ENCODE data around the gene CD209. TPM values are rescaled to one million over a fixed set of nuclear protein-coding genes. Genes with fewer than 3 reads are reported as not detected.

CD209 gene
- total and polyA plus RNA-seq, 2 of the 8 experiments (the other 6 are each of a cell fraction or from before 2014, with no cell fraction given), result 0.05 to 0.22 TPM

DNA sequence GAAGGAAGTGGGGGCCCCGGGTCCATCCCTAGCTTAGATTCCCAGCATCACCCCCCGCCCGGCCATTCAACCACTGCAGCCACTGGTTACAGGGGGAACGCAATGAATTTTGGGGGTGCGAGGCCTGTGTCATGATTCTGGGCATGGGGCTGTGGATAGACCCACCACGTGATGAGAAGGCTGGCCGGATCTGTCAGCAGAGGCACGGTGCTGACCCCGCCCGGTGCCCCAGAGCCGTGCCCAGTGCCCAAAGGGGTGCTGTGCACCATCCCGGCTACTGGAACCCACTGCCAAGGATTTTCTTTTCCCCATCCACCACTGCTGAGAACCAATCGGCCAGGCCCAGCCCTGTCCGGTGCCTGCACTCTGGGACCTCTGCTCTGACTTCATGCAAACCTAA is 43.1 kb upstream of the CD209 start:
- Histone ChIP-seq H3K79me1 (ENCODE audit: low read depth, low read length) (no peaks in the 10 kb centered on the region), H4K5ac (ENCODE audit: insufficient read length, low read depth, low read length) (no peak overlapping the region), H2BK12ac (ENCODE audit: low read depth, low read length) (no peak overlapping the region), H3K9me3 (ENCODE audit: insufficient read depth in 2 of 2, low read depth in 1 of 2, low read length in 1 of 2) (no peaks in the 10 kb centered on the region), H4K20me1 (replicated peaks in 1 of 2; ENCODE audit: control insufficient read depth in 1 of 2, insufficient read depth in 2 of 2, low read length in 2 of 2) (peaks cover 0 to 2% of the 10 kb centered on the region in 2 experiments), H2BK20ac (ENCODE audit: low read length) (no peak overlapping the region), H2BK120ac (replicated peaks; ENCODE audit: low read depth, low read length) (no peak overlapping the region), H3K4me1 (replicated peaks in 1 of 4; ENCODE audit: control insufficient read depth in 3 of 4, insufficient read depth in 4 of 4, low read length in 3 of 4) (peaks cover 0 to 19% (median 12%) of the 10 kb centered on the region in 4 experiments; a peak in 6 of 7 replicates), H2BK5ac (ENCODE audit: low read depth, low read length) (no peak overlapping the region), H3K23ac (ENCODE audit: insufficient read length) (no peak overlapping the region), H3K27ac (ENCODE audit: low read depth, low read length) (no peak overlapping the region), H4K91ac (replicated peaks; ENCODE audit: insufficient read length, low read length) (no peak overlapping the region), H4K8ac (ENCODE audit: extremely low read depth, insufficient read depth, low read length) (no peak overlapping the region), H2BK15ac (ENCODE audit: low read length) (no peak overlapping the region), H3K14ac (ENCODE audit: insufficient read length) (no peak overlapping the region), H3K27me3 (replicated peaks in 1 of 4; ENCODE audit: control insufficient read depth in 3 of 4, extremely low read depth in 1 of 4, insufficient read depth in 3 of 4, low read length in 3 of 4) (peaks cover 13 to 35% (median 29%) of the 10 kb centered on the region in 4 experiments), H3K9ac (replicated peaks in 1 of 4; ENCODE audit: extremely low read depth in 1 of 4, low read depth in 3 of 4, low read length in 3 of 4) (no peak overlapping the region), H3K4me2 (ENCODE audit: insufficient read depth in 1 of 2, low read depth in 2 of 2, low read length in 2 of 2) (no peak overlapping the region; a peak in 1 of 4 replicates), H3K18ac (ENCODE audit: extremely low read depth, low read length) (no peak overlapping the region), H3K4ac (replicated peaks; ENCODE audit: insufficient read length, low read depth, low read length) (no peak overlapping the region), H3K36me3 (ENCODE audit: control insufficient read depth in 2 of 4, insufficient read depth in 4 of 4, low read length in 3 of 4) (no peaks in the 10 kb centered on the region), H2AFZ (ENCODE audit: low read length) (no peak overlapping the region), H3K79me2 (ENCODE audit: control insufficient read depth in 1 of 2, insufficient read depth in 2 of 2, low read length in 2 of 2) (no peaks in the 10 kb centered on the region), H2AK5ac (ENCODE audit: low read depth, low read length) (no peak overlapping the region), H3K23me2 (ENCODE audit: low read depth, low read length) (peaks cover 15% of the 10 kb centered on the region), H3K56ac (replicated peaks; ENCODE audit: insufficient read length, low read depth, low read length) (no peak overlapping the region), H3K4me3 (ENCODE audit: extremely low read depth in 1 of 4, insufficient read depth in 2 of 4, low read depth in 3 of 4, low read length in 4 of 4) (no peak overlapping the region)
- WGBS, 2 experiments (ENCODE audit: extremely low coverage in 1 of 2, insufficient coverage in 1 of 2, insufficient read length in 1 of 2, insufficient replicate concordance in 2 of 2, low coverage in 1 of 2, low lambda C conversion rate in 2 of 2, missing lambda C conversion rate in 1 of 2), result 89% methylated on average over 14 of the region's 14 CpGs; no CpG with 5 or more reads in 1 of the 2 experiments
- TF ChIP-seq HDAC2 (IDR thresholded peaks at IDR 0.05; ENCODE audit: borderline replicate concordance in 1 of 2, low read depth in 2 of 2, low read length in 2 of 2), result no peak
- ChIA-PET CTCF (ENCODE audit: partially characterized antibody) (interaction anchor here (0.7 to 2.1 kb wide), 7 partner anchors 9 to 223 kb away, joined by 3 to 12 read pairs (median 3); partner anchors contain the start of gene TRAPPC5), POLR2A (ENCODE audit: partially characterized antibody) (interaction anchor here (4.0 kb wide), 1 partner anchor 10 kb away, joined by 13 read pairs; no protein-coding TSS in a partner anchor)
- no peak for FAIRE-seq
- DNase-seq (ENCODE audit: low read depth in 1 of 2, low spot score in 2 of 2), result no peak

Data from H1 (cell line).